Suprapubic skin (tissue), 3 donors: ENCODE measurements around the gene CCDC148.

Source experiments
- EP300 ChIP-seq: sonication (generic); formaldehyde crosslinking; IDR thresholded peaks from one replicate; pipeline ENCODE4 v1.6.1; 2017; ENCODE audit warnings: antibody characterized with exemption
- POLR2A ChIP-seq, 2 donors: fragments of 450-650 bp; IDR thresholded peaks; one replicate each; pipeline ENCODE4 v1.6.1; 2017; ENCODE audit warnings: antibody characterized with exemption in 2 of 2, mild to moderate bottlenecking in 2 of 2, moderate library complexity in 2 of 2
- TF ChIP-seq, protein P1 (sequence below), 2 donors: fragments of 200-600 bp in 1 of 2; fragments of 450-650 bp in 1 of 2; sonication (generic) in 1 of 2; IDR thresholded peaks; one replicate each; pipeline ENCODE4 v1.5.1; 2016 to 2019; ENCODE audit warnings: antibody characterized with exemption in 2 of 2, mild to moderate bottlenecking in 1 of 2, moderate library complexity in 1 of 2

DNA sequence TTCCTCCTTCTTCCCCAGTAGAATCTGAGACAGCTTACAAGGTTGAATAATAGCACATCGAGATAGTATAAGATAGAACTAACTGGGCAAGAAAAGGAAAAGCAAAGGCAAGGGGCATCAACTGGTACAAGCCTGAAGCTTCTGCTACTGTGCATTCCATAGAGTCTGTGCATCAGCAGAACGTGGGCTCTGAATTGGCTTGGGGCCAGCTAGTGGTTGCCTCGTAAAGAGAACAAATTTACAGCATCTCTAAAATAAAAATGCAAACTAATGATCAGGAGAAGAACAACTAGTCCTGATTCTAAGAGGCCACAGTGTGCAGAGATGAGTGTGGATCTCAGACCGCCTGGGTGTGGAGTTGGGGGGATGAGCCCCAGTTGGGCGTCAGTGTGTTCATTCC lies 318.3 kb downstream of the CCDC148 start:
- TF ChIP-seq, protein P1, sequence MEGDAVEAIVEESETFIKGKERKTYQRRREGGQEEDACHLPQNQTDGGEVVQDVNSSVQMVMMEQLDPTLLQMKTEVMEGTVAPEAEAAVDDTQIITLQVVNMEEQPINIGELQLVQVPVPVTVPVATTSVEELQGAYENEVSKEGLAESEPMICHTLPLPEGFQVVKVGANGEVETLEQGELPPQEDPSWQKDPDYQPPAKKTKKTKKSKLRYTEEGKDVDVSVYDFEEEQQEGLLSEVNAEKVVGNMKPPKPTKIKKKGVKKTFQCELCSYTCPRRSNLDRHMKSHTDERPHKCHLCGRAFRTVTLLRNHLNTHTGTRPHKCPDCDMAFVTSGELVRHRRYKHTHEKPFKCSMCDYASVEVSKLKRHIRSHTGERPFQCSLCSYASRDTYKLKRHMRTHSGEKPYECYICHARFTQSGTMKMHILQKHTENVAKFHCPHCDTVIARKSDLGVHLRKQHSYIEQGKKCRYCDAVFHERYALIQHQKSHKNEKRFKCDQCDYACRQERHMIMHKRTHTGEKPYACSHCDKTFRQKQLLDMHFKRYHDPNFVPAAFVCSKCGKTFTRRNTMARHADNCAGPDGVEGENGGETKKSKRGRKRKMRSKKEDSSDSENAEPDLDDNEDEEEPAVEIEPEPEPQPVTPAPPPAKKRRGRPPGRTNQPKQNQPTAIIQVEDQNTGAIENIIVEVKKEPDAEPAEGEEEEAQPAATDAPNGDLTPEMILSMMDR (IDR thresholded peaks at IDR 0.05) = no peak
- no peak for TF ChIP-seq POLR2A (IDR thresholded peaks at IDR 0.05)
- TF ChIP-seq EP300 = no peak
